HG03520 (cell line): ENCODE data around the gene MAFG.
A peak's percentile ranks its signal among the peaks of the same experiment; 100 is the strongest.

Experiments
- ATAC-seq: cut with Tn5 transposase; IDR thresholded peaks from one replicate; pipeline ENCODE4 v1.9.1; 2021; ENCODE audit warnings: mild to moderate bottlenecking, moderate library complexity; ENCODE audit not compliant: unreplicated experiment

The MAFG gene

DNA sequence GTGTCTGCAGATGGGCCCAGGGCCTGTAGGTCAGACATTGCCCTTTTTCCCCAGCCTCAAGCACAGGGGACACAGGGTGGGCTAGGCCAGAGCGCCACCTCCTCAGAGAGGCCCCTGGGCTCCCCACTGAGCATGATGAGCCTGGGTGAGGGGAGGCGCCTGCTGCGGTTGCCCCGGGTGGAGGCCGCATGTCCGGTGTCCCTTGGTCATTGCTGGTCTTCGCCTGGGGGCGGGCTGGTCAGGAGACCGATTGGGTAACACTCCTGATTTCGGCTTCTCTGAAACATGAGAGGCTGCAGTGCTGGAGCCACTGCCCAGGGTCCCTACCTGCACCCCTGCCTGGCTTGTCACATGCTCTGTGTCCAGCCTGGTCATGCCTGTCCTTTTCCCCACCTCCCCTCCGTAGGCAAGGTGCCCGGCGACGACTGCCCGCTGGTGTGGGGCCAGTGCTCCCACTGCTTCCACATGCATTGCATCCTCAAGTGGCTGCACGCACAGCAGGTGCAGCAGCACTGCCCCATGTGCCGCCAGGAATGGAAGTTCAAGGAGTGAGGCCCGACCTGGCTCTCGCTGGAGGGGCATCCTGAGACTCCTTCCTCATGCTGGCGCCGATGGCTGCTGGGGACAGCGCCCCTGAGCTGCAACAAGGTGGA is 27.9 kb downstream of the MAFG start:
- ATAC-seq = no peak

DNA sequence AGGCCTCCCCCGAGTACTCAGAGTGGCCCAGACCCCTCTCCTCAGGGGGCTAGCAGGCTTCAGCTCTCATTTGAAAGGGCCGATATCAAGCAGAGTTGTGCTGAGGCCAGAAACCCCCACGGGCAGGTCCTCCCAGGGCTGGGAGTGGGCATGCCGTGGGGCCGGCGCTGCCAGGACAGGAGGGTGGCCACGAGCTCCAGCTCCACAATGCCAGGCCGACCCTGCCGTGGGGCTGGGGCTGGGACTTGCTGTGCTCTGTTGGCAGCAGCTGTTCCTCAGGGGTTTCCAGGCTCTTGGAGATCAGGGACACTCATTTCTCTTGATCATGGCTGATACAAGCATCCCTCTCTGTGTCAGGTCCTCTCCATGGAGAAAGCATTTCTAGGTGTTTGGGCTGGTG is 28.6 kb downstream of the MAFG start:
- no peak for ATAC-seq

DNA sequence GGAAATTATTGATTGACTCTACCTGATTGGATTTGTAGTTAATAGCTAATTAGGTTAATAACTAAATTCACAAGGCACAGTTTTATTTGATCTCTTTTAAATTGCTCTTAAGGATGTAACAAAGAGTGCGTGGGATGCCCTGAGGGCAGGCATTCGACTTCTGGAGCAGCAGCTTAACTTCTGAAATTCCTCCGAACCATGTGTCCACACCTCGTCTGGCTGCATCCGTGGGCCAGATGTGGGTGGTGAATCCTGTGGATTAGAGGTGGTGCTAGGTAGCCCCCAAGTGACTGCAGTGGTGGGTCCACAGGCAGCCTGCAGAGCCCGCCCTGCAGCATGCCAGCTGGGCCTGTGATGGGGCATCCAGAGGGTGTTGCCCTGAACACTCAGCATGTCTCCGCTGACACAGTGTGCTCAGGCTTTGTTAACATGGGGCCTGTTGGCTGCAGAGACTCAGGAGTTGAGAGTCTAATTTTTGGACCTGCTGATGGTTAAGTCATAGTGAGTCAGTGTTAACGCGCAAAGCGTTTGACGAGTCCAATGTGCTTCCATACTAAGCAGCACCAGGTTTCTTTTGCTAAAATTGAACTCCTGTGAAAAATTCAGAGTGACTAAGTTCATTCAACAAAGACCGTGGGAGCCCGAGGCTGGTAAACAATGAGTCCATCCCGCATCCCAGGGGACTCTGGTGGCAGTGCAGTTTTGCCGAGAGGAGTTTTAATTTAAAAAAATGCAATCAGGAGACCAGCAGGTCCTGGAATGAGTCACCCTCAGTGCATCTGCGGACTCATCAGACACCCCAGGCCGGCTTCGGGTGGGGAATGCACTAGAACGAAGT is 29.3 kb downstream of the MAFG start:
- ATAC-seq = no peak

DNA sequence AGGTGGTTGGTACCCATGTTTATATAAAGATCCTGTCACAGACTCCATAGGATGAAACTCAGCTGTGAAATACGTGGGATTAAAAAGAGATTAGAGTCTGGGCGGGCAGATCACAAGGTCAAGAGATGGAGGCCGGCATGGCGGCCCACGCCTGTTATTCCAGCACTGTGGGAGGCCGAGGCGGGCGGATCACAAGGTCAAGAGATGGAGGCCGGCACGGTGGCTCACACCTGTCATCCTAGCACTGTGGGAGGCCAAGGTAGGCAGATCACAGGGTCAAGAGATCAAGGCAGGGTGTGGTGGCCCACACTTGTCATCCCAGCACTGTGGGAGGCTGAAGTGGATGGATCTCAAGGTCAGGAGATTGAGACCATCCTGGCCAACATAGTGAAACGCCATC is 32.1 kb downstream of the MAFG start:
- no peak for ATAC-seq

DNA sequence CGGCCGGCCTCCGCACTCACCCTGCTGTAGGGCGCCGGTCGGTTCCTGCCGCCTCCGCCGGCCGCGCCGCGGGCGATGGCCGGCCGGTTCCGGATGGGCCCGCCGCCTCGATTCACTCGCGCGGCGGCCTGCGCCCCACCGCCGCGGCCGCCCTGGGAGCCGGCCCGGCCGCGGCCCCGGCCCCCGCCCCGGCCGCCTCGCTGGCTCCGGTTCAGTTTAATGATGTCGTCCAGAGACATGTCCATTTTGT is 36.3 kb downstream of the MAFG start:
- ATAC-seq = peak; percentile 12

DNA sequence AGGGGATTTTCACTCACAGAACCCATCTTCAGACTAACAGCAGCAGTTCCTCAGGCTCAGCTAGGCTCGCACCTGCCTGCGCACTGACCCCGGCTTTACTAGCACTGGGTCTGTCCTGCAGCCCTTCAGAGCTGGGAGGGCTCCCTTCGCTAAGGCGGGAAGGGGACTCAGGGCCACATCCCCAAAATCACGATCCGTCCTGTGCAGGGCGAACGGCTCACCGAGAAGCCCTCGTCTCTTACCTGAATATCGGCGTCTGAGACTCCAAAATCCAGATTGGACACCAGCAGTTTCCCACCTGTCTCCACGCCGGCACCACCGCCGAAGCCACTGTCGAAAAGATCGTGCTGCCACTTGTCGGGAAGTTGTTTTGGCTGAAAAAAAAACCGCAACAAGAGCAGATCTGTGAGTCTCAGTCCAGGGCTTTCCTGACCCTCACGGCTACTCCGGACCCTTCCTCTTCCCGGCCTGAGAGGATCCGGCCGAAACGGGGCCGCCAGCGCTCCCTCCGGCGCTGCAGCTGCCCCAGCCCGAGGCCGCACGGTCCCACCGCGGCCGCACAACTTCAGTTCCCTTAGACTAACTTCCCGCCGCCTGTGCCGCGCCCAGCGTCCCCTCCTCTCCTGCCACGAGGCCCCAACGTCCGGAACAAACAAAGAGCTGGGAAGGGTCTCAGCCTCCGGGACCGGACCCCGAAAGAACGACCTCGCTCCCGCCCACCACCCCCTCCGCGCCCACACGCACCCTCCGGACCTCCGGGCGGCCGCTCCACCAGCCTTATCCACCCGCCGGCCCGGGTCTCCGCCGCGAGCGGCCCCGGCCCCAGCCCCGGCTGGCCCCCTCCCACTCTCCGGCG is 36.9 kb downstream of the MAFG start:
- ATAC-seq = peak; percentile 15

DNA sequence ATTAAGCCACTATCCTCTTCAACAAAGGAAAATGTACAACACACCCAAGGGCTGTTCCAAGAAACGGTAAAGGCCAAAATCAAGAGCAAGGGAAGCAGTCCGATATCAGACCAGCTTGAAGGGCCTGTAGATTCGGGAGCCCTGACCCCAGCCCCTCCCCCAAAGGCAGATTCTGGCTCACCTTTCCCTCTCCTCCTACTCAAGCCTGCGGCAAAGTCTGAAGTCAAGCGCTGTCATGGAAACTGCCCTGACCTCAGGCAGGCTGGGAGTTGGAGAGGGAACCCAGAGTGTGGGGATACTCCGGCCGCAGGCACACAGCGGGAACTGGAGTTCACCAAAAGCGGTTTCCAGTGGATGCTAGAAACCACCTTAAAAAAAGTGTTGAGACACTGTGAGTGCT is 37.9 kb downstream of the MAFG start:
- ATAC-seq = no peak

DNA sequence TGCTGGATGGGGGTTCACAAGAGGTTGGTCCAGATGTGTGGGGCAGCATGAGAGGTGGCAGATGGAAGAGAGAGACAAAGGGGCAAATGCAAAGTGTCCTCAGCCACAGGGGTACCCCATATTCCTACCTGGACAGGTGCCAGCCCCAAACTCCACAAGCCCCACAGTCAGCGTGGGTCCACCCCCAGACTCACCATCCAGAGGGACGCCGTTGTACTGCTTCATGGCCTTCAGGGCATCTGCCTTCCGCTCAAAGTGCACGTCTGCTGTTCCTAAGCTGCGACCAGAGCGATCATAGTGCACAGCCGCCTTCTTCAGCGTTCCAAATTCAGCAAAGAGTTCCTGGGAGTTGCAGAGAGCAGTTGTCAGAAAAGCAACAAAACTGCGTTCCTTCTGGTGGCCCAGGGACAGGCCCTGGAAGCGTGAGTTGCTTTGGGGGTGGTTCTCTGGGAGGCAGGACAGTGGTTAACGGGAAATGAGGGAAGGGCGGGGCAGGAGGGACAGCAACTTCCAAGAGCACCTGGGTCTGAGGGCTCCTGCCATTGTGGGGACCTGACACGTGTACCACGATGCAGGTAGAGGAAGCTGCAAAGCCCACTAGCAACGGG is 38.4 kb downstream of the MAFG start:
- no peak for ATAC-seq

DNA sequence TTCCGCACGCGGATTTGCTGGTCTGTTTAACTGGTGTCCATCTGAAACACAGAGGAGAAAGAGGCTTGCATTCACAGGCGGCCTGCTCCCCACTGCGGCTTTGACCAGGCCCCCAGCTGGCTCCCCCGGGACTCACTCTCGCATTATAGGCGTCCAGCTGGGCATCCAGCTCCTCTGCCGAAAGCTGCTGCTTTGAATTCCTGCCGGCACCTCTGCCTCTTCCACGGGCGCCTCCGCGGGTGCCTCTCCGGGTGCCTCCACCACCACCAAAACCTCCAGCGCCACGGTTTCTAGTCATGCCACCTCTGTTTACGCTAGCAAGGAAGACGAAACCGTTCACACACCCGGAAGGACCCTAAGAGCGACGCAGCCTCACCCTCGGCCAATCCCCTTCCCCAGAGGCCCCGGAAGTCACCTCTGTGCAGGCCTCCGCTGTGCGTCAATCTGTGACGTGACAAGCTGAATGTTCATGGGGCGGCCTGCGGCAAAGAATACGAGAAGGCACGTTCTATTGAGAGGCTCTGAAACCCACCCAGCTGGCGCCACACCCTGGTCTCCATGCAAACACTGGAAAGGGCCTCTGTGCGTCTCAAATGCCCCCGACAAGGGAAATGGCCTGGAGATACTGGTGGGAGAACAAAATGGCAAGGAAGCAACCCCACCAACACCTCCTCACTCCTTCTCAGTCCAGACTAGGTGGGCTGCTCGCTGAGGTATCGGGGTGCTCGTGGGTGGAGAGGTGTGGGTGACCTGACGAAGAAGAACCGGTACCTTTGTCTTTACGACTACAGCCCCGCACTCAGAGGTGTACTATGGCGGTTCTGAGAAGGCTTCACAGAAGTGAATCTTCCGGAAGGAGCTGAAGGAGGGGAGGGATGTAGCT is 39.2 kb downstream of the MAFG start:
- ATAC-seq = no peak

DNA sequence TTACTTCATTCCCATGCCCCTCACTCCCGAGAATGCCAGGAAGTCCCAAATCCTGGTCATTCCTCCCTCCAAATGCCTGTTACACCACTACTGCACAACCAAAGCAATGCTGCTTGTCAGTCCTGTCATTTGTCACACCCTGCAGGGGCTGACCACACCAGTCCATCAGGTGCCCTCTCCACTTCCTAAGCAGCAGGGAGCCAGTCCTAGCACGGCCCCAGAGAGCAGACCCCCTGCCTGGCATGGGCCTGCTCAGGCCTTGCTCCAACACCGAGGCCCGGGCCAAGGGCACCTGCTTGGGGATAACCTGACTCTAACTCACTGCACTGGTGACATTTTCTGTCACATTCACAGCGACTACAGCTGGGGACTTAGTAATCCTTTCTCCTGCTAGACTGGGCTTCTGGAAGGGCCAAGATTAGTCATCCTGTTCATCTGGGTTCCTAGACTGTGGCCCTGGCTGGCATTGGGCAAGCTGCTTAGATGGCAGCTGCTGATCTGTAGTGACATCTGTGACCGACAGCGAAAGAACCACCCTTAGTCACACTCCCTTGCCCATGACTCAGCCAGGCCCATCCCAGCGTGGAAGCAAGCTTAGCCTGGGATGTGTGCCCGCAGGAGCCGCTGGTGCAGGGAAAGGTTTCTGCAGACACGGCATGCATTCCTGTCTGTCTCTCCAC is 41.5 kb downstream of the MAFG start:
- no peak for ATAC-seq

DNA sequence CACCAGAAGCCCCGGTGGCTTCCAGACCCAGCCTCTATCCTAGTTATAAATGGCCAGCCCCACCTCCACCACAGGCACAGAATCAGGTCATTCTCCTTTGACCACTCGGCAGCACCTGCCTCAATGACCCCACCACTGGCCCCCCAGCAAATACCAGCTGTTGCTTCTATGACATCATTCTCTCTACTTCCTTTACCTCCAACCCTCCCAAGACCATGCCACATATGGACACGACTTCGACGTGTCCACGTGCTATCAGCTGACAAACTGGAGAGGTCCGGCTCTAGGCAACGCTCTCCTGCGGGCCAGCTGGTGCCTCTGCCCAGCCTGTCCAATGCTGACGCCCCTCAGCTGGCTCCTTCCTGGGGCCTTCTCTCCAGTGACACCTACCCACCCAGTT is 42.1 kb downstream of the MAFG start:
- no peak for ATAC-seq

DNA sequence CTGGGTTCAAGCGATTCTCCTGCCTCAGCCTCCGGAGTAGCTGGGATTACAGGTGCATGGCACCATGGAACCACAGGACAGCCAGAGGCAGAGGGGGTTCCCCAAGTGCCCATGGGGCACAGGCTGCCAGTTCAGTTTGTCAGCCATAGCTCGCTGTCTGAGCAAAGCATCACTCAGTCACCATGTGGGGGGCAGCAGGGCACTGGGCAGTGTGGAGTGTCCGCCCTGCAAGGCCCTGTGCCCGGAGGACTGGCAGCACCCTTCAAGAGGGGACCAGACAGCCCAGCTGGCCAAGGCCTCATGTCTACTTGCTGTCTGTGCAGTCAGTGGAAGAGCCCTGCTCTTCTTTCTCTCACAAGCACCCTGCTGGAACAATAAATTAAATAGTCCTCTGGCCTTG is 42.6 kb downstream of the MAFG start:
- ATAC-seq = no peak

DNA sequence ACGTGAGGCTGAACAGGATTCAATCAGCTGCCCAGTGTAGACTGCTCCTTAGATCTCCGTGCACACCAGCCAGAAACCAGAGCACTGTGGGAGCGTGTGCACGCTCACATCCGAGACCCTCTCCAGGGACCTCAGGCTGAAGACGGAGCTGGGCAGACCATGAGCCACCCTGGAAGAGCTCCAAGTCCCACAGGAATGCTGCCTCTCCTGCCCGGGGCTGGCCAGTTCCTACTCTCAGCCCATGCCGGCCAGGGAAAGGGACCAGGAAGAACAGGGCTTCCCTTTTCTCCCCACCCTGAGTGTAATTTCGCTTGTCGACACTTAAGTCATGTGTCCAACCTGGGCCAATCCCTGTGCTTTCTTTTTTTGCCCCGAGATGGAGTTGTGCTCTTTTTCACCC is 43.0 kb downstream of the MAFG start:
- ATAC-seq = no peak

DNA sequence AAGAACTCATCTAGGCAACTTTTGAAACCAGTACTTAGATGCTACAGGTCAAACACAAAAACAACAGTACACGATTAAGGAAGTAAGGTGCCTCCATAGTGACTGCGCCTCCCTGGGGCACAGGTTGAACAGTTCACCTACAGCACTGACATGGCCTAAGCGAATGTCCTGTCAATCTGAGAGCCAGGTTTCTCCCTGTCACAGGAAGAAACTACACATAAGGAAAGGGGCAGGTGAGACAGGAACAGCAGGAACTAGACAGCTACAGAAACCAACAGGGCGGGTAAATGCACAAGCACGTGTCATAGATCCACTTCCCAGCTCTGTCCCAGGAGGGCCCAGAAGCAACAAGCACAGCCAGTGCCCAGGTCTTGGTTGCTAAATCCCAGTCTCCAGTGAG is 48.4 kb downstream of the MAFG start:
- no peak for ATAC-seq

DNA sequence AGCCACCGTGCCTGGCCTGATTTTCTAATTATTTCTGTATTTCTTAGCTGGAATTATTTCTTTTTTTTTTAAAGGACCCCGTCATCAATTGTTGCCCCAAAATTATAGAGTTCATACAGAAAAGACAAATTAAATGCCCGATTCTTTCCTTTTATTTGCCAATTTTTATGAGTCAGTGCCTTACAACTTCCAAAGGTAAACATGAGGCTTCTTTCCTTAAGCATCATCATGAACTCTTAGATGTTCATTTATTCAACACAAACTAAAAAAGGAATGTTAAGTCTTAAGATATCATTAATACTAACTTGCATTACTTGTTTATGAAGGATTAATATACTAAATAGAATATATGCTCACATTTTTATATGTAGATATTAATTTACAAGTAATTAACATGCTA is 49.2 kb downstream of the MAFG start:
- no peak for ATAC-seq

DNA sequence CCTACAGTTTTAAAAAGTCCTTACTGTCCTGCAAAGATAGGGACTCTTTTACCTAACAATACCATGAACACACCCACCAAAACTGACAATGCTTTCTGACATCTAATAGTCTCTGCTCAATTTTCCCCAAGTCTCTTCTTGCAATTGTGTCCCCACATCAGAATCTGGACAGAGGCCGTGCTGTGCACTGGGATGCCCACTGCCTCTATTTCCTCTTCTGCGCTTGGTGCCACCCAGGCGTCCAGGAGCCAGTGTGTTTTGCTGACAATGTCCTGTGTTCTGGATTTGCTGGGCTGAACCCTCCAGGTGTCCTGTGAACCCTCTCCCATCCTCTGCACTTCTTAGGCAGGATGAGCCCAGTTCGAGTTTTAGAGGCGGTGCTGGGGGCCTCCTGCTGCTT is 50.0 kb downstream of the MAFG start:
- ATAC-seq = no peak

DNA sequence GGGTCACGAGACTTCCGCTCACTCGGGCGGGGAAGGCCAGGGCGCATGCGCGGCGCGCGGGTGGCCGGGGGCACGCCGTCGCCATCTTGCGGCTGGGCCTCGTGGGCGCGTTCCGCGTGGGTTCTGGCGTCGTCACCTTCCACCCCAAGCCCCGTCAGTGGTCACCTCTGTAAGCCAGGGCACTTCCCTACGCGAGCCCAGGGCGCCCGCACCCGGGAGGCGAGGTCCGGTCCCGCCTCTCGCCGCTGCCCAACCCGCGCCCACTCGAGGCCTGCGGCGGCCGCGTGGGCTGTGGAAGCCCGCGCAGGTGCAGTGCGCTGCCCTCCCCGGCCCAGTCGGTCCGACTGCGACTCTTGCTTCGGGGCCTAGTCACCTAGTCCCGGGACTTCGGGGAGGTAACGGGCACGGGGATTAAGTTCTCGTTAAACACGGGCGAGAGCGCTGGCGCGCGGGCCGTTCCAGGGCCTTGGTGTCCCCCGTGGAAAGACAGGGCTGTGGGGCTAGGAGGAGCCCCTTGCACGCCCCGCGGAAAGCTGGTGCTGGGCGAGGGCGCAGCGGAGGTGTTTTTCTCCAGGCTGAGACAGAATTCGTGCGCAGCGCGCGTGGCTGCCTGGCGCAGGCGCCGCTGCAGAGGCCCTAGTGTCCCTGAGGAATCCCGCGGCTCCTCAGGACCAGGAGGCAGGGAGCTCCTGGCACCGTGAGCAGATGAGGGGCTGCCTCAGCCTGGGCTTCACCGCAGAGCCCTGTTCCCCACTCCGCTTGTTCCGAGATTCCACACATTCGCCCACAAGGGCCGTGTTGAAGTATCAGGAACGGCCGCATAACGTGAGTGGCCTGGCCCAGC is 55.9 kb downstream of the MAFG start:
- ATAC-seq = no peak

DNA sequence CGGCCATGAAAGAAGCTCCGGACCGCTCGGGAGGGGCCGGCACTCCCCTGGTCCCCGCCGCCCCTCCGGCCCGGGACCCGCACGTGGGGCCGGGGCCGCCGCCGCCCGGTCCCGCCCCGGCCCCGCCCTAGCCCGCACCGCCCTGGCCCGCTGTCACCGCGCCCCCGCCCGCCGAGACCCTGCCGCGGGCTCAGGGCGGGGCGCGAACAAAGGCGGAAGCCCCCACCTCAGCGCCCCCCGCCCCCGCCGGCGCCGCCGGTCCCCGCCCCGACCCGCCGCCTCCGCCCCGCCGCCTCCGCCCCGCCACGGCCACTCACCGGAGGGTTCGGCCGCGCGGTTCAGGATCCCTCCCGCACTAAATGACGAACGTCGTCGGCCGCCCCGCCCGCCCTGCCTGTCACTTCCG is 56.6 kb downstream of the MAFG start, which contains the start of gene ARHGDIA:
Gene ARHGDIA (minus strand): TSS at position 357 of the 406 bp plus-strand sequence. CDS start 1,407 bp downstream, outside the sequence.
- ATAC-seq = no peak
